ENCODE data around the gene CNOT1. TPM values are rescaled to one million over a fixed set of nuclear protein-coding genes. Genes with fewer than 3 reads are reported as not detected.
A peak's percentile ranks its signal among the peaks of the same experiment; 100 is the strongest.

The CNOT1 gene
- total and polyA plus RNA-seq, 10 donors = 51.5 to 199 (median 180) TPM

DNA sequence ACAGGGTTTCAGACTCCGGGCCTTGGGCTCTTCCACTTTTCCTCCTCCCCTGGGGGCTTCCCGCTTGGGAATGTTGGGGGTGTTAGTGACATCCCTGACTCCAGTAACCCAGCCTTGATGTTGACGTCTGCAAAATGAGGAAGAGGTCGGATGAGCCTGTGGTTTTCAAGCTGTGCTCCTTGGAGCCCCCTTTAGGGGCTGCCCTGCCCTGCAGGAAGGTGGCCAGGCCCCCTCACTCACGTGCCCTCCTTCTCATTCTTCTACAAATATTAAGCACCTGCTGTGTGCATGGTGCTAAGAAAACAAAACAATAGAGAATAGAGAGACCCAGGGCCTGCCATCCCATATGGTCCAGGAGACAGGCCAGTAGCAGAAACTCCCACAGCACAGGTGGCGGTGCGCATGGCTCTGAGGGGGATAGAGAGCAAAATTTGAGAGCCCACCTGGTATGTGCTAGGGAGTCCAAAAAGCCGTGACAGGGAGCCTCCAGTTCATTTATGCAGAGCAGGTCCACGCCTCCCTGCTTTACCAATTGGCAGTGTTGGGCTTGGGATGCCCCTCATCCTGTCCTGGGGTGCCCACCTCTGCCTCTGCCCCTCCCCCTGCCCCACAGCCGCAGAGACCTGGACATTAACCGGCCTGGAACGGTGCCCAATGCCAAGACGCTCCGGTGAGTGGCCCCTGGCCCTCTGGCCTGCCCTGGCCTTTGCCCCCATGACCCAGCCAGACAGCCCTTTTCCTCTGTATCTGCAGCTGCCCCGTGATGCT, 122.2 kb downstream of the CNOT1 start:
- H3K27me3 ChIP-seq (replicated peaks in 1 of 7) = peaks cover 0 to 24% (median 0%) of the 10 kb centered on the region in 7 donors
- no peak overlapping the region for H3K27ac ChIP-seq
- H3K36me3 ChIP-seq = peaks cover 0 to 31% (median 0%) of the 10 kb centered on the region in 6 donors
- intact Hi-C loops (cut with DNase I; ENCODE audit: low total_unique reads) = no loop called here
- no peaks in the 10 kb centered on the region for H3K9me3 ChIP-seq
- H3K4me1 ChIP-seq = peaks cover 0 to 11% (median 0%) of the 10 kb centered on the region in 6 donors
- DNase-seq = peak; percentile 75
- 63 to 74% (median 68%) methylated on average over 13 to 15 of the region's 15 CpGs for WGBS, 5 donors
- no peak overlapping the region for H3K4me3 ChIP-seq
- TF ChIP-seq POLR2AphosphoS5 (IDR thresholded peaks at IDR 0.05) (no peak), POLR2A (IDR thresholded peaks at IDR 0.05) (no peak)
- TF ChIP-seq, protein P1, sequence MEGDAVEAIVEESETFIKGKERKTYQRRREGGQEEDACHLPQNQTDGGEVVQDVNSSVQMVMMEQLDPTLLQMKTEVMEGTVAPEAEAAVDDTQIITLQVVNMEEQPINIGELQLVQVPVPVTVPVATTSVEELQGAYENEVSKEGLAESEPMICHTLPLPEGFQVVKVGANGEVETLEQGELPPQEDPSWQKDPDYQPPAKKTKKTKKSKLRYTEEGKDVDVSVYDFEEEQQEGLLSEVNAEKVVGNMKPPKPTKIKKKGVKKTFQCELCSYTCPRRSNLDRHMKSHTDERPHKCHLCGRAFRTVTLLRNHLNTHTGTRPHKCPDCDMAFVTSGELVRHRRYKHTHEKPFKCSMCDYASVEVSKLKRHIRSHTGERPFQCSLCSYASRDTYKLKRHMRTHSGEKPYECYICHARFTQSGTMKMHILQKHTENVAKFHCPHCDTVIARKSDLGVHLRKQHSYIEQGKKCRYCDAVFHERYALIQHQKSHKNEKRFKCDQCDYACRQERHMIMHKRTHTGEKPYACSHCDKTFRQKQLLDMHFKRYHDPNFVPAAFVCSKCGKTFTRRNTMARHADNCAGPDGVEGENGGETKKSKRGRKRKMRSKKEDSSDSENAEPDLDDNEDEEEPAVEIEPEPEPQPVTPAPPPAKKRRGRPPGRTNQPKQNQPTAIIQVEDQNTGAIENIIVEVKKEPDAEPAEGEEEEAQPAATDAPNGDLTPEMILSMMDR (IDR thresholded peaks at IDR 0.05 in 8 of 11, conservative IDR thresholded peaks at IDR 0.05 in 3 of 11) = no peak

DNA sequence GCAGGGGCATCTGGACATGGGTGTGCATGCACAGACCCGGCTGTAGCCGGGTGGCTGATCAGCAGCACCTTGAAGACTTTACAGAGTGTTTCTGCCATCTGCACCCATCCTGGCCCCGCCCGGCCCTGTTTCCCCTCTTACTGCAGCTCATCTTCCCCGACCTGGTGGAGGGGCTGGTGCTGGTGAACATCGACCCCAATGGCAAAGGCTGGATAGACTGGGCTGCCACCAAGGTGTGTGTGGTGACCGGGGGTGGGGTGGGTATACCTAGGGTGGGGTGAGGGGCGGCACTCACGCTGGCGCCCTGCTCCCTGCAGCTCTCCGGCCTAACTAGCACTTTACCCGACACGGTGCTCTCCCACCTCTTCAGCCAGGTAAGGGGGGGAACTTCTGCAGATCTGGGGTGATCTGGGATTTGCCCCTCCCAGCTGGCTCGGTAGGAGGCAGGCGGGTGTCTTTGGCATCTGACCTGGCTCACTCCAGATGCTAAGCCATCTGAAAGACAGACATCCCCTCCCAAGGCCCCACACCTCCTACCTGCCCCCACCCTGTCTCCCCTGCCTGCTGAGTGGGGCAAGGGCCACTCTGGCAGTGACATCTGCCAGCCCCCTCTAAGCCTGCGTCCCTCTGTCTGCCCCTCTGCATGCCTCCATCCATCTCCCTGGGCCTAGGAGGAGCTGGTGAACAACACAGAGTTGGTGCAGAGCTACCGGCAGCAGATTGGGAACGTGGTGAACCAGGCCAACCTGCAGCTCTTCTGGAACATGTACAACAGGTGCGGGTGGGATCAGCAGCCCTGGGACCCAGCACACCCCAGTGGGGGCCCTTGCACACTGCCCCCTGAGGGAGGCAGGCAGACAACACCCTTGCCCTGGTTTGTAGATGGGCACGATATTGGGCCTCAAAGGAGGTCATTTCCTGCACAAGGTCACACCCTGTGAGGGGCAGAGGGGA, 123.1 kb downstream of the CNOT1 start:
- Histone ChIP-seq H3K36me3 (peaks cover 0 to 30% (median 0%) of the 10 kb centered on the region in 6 donors), H3K4me3 (no peak overlapping the region), H3K27ac (no peak overlapping the region), H3K9me3 (no peaks in the 10 kb centered on the region), H3K4me1 (peaks cover 0 to 12% (median 7%) of the 10 kb centered on the region in 6 donors), H3K27me3 (replicated peaks in 1 of 7) (peaks cover 0 to 33% (median 6%) of the 10 kb centered on the region in 7 donors)
- TF ChIP-seq POLR2AphosphoS5 (IDR thresholded peaks at IDR 0.05) (no peak), POLR2A (IDR thresholded peaks at IDR 0.05) (no peak)
- TF ChIP-seq, protein P1 (IDR thresholded peaks at IDR 0.05 in 8 of 11, conservative IDR thresholded peaks at IDR 0.05 in 3 of 11) = no peak
- DNase-seq = peak; percentile 58
- 78 to 89% (median 84%) methylated on average over 16 to 20 of the region's 20 CpGs for WGBS, 5 donors
- intact Hi-C loops (cut with DNase I; ENCODE audit: low total_unique reads) = no loop called here

DNA sequence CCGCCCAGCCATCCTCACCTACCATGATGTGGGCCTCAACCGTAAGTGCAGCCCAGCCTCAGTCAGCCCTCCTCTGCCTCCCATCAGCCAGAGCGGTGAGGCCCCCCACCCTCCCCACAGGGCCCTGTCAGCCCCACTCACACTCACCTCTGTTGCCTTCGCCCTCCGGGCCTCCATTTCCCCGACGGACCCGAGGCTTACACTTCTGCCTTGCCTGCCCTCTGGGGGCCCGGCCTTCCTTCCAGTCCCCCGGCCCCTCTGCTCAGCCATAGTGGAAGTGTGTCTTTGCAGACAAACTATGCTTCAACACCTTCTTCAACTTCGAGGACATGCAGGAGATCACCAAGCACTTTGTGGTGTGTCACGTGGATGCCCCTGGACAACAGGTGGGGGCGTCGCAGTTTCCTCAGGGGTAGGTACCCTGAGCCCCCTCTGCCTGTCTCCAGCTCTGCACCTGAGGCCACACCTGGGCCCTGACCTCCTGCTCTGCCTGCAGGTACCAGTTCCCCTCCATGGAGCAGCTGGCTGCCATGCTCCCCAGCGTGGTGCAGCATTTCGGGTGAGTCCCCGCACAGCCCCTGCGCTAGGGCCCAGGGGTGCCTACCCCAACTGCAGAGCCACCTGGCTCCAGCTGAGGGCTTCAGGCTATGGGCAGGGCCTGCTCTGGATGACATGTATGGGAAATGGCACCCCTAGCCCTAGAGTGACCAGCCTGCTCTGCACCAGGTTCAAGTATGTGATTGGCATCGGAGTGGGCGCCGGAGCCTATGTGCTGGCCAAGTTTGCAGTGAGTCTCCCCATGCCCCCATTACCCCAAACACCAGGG, 125.5 kb downstream of the CNOT1 start:
- H3K27me3 ChIP-seq (replicated peaks in 1 of 7) = peaks cover 5 to 56% (median 18%) of the 10 kb centered on the region in 7 donors
- TF ChIP-seq POLR2AphosphoS5 (IDR thresholded peaks at IDR 0.05) (no peak), POLR2A (IDR thresholded peaks at IDR 0.05) (no peak)
- TF ChIP-seq, protein P1 (IDR thresholded peaks at IDR 0.05 in 8 of 11, conservative IDR thresholded peaks at IDR 0.05 in 3 of 11) = no peak
- no peak overlapping the region for H3K27ac ChIP-seq
- WGBS, 5 donors = 93 to 97% (median 94%) methylated on average over 16 to 21 of the region's 21 CpGs
- peaks cover 0 to 13% (median 0%) of the 10 kb centered on the region in 6 donors for H3K36me3 ChIP-seq
- no peaks in the 10 kb centered on the region for H3K9me3 ChIP-seq
- no peak overlapping the region for H3K4me3 ChIP-seq
- intact Hi-C loops (cut with DNase I; ENCODE audit: low total_unique reads) = no loop called here
- peaks cover 13 to 33% (median 24%) of the 10 kb centered on the region in 6 donors for H3K4me1 ChIP-seq
- DNase-seq = peak; percentile 63

All from spleen (tissue), 11 donors.